ENCODE data around the gene SLC44A2.

Gene SLC44A2

DNA sequence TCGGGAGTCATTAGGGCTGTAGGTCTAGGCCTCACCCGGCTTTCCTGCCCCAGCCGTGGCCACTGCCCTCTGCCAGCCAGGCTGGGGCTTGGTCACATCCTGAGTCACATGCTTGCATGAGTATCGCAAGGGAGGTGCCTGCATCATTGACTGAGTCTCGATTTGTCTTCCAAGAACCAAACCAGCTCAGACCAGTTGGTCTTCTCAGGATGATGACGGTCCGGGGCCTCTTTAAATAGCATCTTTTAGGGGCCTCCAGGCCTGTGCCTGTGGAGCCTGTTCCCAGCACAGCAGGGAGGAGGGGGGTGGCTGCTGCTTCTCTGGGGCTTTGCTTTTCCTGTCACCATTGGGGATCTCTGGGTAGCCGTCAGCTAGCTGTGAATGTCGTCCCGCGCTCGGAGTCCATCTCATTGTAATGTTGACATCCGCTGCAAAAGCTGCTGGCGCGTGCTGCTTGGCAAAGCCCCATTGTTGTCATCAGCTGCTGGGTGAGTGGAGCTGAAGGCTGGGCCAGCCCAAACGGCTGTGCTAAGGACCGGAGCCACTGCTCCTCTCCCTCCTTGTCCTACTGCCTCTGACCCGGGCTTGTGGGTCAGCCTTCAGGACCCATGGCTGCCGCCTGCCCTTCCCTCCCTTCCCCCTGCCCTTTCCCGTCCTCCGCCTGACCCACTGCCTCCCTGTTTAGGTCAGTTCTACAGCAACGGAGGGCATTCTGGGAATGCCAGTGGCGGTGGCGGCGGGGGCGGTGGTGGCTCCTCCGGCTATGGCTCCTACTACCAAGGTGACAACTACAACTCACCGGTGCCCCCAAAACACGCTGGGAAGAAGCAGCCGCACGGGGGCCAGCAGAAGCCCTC lies 61.5 kb downstream of the SLC44A2 start:
- ChIA-PET CTCF (no interaction called here), POLR2A (no interaction called here)
- TF ChIP-seq LEF1 (IDR thresholded peaks at IDR 0.05; ENCODE audit: borderline replicate concordance) (no peak), ELF4 (IDR thresholded peaks at IDR 0.05) (no peak), ZNF384 (IDR thresholded peaks at IDR 0.05) (no peak), NFRKB (IDR thresholded peaks at IDR 0.05) (no peak), BHLHE40 (IDR thresholded peaks at IDR 0.05; ENCODE audit: borderline replicate concordance) (no peak), FOXM1 (IDR thresholded peaks at IDR 0.05; ENCODE audit: borderline replicate concordance) (no peak), TARDBP (IDR thresholded peaks at IDR 0.05) (no peak), FOXA1 (IDR thresholded peaks at IDR 0.05) (no peak), HDGF (IDR thresholded peaks at IDR 0.05; ENCODE audit: borderline replicate concordance) (no peak), FOXK2 (IDR thresholded peaks at IDR 0.05) (no peak), SUZ12 (IDR thresholded peaks at IDR 0.05) (no peak), ARNT (IDR thresholded peaks at IDR 0.05) (no peak), SP1 (IDR thresholded peaks at IDR 0.05) (no peak), L3MBTL2 (conservative IDR thresholded peaks at IDR 0.05) (no peak), CTBP1 (IDR thresholded peaks at IDR 0.05; ENCODE audit: borderline replicate concordance) (no peak)
- TF ChIP-seq, protein P1, sequence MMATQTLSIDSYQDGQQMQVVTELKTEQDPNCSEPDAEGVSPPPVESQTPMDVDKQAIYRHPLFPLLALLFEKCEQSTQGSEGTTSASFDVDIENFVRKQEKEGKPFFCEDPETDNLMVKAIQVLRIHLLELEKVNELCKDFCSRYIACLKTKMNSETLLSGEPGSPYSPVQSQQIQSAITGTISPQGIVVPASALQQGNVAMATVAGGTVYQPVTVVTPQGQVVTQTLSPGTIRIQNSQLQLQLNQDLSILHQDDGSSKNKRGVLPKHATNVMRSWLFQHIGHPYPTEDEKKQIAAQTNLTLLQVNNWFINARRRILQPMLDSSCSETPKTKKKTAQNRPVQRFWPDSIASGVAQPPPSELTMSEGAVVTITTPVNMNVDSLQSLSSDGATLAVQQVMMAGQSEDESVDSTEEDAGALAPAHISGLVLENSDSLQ (IDR thresholded peaks at IDR 0.05) = no peak
- no peak for DNase-seq (ENCODE audit: extremely low spot score)

- CTCF ChIA-PET = no interaction called here
- POLR2A ChIA-PET = no interaction called here
- no peak for DNase-seq (ENCODE audit: extremely low spot score)
- TF ChIP-seq CTBP1 (IDR thresholded peaks at IDR 0.05; ENCODE audit: borderline replicate concordance) (no peak), ELF4 (IDR thresholded peaks at IDR 0.05) (no peak), FOXK2 (IDR thresholded peaks at IDR 0.05) (no peak), HDGF (IDR thresholded peaks at IDR 0.05; ENCODE audit: borderline replicate concordance) (no peak), FOXA1 (IDR thresholded peaks at IDR 0.05) (no peak), NFRKB (IDR thresholded peaks at IDR 0.05) (no peak), SUZ12 (IDR thresholded peaks at IDR 0.05) (no peak), SP1 (IDR thresholded peaks at IDR 0.05) (no peak), TARDBP (IDR thresholded peaks at IDR 0.05) (no peak), ZNF384 (IDR thresholded peaks at IDR 0.05) (no peak), LEF1 (IDR thresholded peaks at IDR 0.05; ENCODE audit: borderline replicate concordance) (no peak), L3MBTL2 (conservative IDR thresholded peaks at IDR 0.05) (no peak), BHLHE40 (IDR thresholded peaks at IDR 0.05; ENCODE audit: borderline replicate concordance) (no peak), ARNT (IDR thresholded peaks at IDR 0.05) (no peak), FOXM1 (IDR thresholded peaks at IDR 0.05; ENCODE audit: borderline replicate concordance) (no peak)
- TF ChIP-seq, protein P1 (IDR thresholded peaks at IDR 0.05) = no peak
Measured at GRCh38 chr19:10687518-10688288, 62.4 kb downstream of the SLC44A2 start.

- DNase-seq (ENCODE audit: extremely low spot score) = no peak
- TF ChIP-seq FOXM1 (IDR thresholded peaks at IDR 0.05; ENCODE audit: borderline replicate concordance) = no peak
- TF ChIP-seq HDGF (IDR thresholded peaks at IDR 0.05; ENCODE audit: borderline replicate concordance) = no peak
- TF ChIP-seq ELF4 (IDR thresholded peaks at IDR 0.05) = no peak
- no peak for TF ChIP-seq L3MBTL2 (conservative IDR thresholded peaks at IDR 0.05)
- TF ChIP-seq, protein P1 (IDR thresholded peaks at IDR 0.05) = no peak
- no peak for TF ChIP-seq ARNT (IDR thresholded peaks at IDR 0.05)
- no peak for TF ChIP-seq TARDBP (IDR thresholded peaks at IDR 0.05)
- TF ChIP-seq FOXA1 (IDR thresholded peaks at IDR 0.05) = no peak
- TF ChIP-seq NFRKB (IDR thresholded peaks at IDR 0.05) = no peak
- no peak for TF ChIP-seq CTBP1 (IDR thresholded peaks at IDR 0.05; ENCODE audit: borderline replicate concordance)
- TF ChIP-seq ZNF384 (IDR thresholded peaks at IDR 0.05) = no peak
- TF ChIP-seq SP1 (IDR thresholded peaks at IDR 0.05) = no peak
- no peak for TF ChIP-seq FOXK2 (IDR thresholded peaks at IDR 0.05)
- no peak for TF ChIP-seq SUZ12 (IDR thresholded peaks at IDR 0.05)
- TF ChIP-seq LEF1 (IDR thresholded peaks at IDR 0.05; ENCODE audit: borderline replicate concordance) = no peak
- no peak for TF ChIP-seq BHLHE40 (IDR thresholded peaks at IDR 0.05; ENCODE audit: borderline replicate concordance)
- ChIA-PET POLR2A (no interaction called here), CTCF (no interaction called here)
Measured at GRCh38 chr19:10688545-10689280, 63.4 kb downstream of the SLC44A2 start.

DNA sequence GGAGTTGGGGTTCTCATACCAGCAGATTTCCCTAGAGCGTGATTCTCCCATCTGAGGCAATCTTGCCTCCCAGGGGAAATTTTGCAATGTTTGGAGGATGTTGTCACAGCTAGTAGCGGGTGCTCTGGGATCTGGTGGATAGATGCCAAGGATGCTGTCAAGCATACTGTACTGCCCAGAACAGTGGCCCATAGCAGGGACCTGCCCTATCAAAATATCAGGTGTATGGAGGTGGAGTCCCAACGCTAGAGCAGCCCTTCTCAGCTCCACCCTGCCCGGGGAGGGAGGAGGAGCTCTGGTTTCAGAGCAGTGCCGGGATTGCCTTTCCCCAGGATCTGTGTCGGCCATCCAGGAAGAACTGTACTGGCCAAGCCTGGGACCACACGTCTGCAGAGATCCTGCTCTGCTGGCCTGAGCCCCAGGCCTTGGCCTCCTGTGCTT lies 65.0 kb downstream of the SLC44A2 start:
- no peak for DNase-seq (ENCODE audit: extremely low spot score)
- ChIA-PET POLR2A (no interaction called here), CTCF (interaction anchor here (0.9 kb wide), 1 partner anchor 174 kb away, joined by 4 read pairs; no protein-coding TSS in a partner anchor)
- TF ChIP-seq BHLHE40 (IDR thresholded peaks at IDR 0.05; ENCODE audit: borderline replicate concordance) (no peak), ZNF384 (IDR thresholded peaks at IDR 0.05) (no peak), NFRKB (IDR thresholded peaks at IDR 0.05) (no peak), LEF1 (IDR thresholded peaks at IDR 0.05; ENCODE audit: borderline replicate concordance) (no peak), FOXA1 (IDR thresholded peaks at IDR 0.05) (no peak), SP1 (IDR thresholded peaks at IDR 0.05) (no peak), FOXM1 (IDR thresholded peaks at IDR 0.05; ENCODE audit: borderline replicate concordance) (no peak), TARDBP (IDR thresholded peaks at IDR 0.05) (no peak), HDGF (IDR thresholded peaks at IDR 0.05; ENCODE audit: borderline replicate concordance) (no peak), ELF4 (IDR thresholded peaks at IDR 0.05) (no peak), FOXK2 (IDR thresholded peaks at IDR 0.05) (no peak), CTBP1 (IDR thresholded peaks at IDR 0.05; ENCODE audit: borderline replicate concordance) (no peak), ARNT (IDR thresholded peaks at IDR 0.05) (no peak)
- TF ChIP-seq, protein P1 (IDR thresholded peaks at IDR 0.05) = no peak
